HUES64 (cell line): ENCODE results near the gene DDX50.
"Not testable (repeated sequence)": the region's sequence is repeated elsewhere in the genome, so short reads cannot be mapped to it uniquely, and the experiment has no call there.

Experiments used
- H3K27ac ChIP-seq: 2 replicates; pipeline ENCODE4 v1.7.0; 2013; ENCODE audit warnings: low read depth, low read length, inconsistent platforms
- H3K27me3 ChIP-seq: 2 replicates; pipeline ENCODE4 v1.6.1; 2013; ENCODE audit warnings: mild to moderate bottlenecking, low read length; ENCODE audit not compliant: insufficient read depth
- H3K36me3 ChIP-seq: 2 replicates; pipeline ENCODE4 v1.6.1; 2013; ENCODE audit warnings: mild to moderate bottlenecking, low read length; ENCODE audit not compliant: insufficient read depth
- H3K4me1 ChIP-seq: 2 replicates; pipeline ENCODE4 v1.6.1; 2013; ENCODE audit warnings: mild to moderate bottlenecking, low read length, moderate library complexity; ENCODE audit not compliant: insufficient read depth
- H3K4me3 ChIP-seq: 2 replicates; pipeline ENCODE4 v1.5.1; 2013; ENCODE audit warnings: mild to moderate bottlenecking, low read length, moderate library complexity
- H3K9ac ChIP-seq: 2 replicates; pipeline ENCODE4 v1.6.1; 2013; ENCODE audit warnings: mild to moderate bottlenecking, low read depth, low read length
- H3K9me3 ChIP-seq: 2 replicates; pipeline ENCODE4 v1.6.1; 2013; ENCODE audit warnings: low read depth, low read length; ENCODE audit not compliant: insufficient read depth
- WGBS: fragments of 150-250, 120-280 bp; methylation state at CpG from one replicate; pipeline ENCODE4 v1.1.7; 2013; ENCODE audit warnings: missing lambda C conversion rate; 5-methylcytosine and 5-hydroxymethylcytosine counted together

The DDX50 gene

DNA sequence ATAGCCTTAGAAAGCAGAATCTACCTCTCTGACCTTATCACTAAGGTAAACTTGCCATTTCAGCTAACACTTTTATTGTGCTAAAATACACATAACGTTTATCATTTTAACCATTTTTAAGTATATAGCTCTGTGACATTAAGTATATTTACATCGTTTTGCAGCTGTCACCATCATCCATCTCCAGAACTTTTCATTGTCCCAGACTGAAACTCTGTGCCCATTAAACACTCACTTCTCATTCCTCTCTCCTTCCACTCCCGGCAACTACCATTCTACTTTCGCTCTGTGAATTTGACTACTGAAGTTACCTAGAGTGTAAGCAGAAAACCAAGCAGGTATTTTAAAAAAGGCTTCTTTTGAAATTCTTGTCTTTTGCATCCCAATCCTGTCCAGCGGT, 1.3 kb downstream of the DDX50 start:
- WGBS = 94% methylated on average over 5 of the region's 5 CpGs
- Histone ChIP-seq H3K4me3 (peak overlapping the region; percentile 76), H3K4me1 (peaks cover 10% of the 10 kb centered on the region; the same call in 1 of the 2 replicates), H3K27ac (no peak overlapping the region), H3K9me3 (no peaks in the 10 kb centered on the region), H3K9ac (peak overlapping the region; percentile 97; the same call in 1 of the 2 replicates), H3K27me3 (no peaks in the 10 kb centered on the region), H3K36me3 (peaks cover 16% of the 10 kb centered on the region)

DNA sequence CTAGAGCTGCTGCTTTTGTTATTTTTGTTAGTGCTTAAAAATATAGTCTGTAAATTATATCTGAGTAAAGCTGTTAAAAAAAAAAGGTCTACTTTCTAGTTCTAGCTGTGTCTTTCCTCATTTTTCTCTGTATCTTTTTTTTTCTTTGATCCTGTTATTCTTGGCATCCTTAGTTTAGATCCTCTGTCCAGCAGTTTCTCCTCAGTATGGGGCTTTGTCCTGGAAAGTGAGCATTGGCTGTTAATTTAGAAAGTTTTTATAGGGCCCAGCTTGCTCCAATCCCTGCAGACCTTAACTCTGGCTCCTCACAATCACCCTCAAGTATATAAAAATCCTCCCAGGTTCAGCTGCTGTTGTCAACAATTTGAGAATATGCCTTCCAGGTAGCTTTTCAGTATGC, 23.5 kb downstream of the DDX50 start:
- Histone ChIP-seq H3K4me1 (no peaks in the 10 kb centered on the region), H3K9ac (no peak overlapping the region), H3K27ac (no peak overlapping the region), H3K9me3 (no peaks in the 10 kb centered on the region), H3K4me3 (no peak overlapping the region), H3K36me3 (peaks cover 52% of the 10 kb centered on the region), H3K27me3 (no peaks in the 10 kb centered on the region)

DNA sequence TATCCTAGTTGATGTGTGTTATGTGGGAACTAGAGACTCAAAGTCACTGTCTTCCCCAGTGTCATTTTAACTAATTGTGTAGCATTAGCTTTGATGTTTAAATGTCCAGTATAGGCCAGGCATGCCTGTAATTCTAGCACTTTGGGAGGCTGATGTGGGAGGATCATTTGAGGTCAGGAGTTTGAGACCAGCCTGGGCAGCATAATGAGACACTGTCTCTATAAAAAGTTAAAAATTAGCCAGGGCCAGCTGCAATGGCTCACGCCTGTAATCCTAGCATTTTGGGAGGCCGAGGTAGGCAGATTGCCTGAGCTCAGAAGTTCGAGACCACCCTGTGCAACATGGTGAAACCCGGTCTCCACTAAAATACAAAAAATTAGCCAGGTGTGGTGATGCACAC, 24.4 kb downstream of the DDX50 start:
- no peak overlapping the region for H3K9ac ChIP-seq
- no peaks in the 10 kb centered on the region for H3K27me3 ChIP-seq
- no peaks in the 10 kb centered on the region for H3K9me3 ChIP-seq
- WGBS = 97% methylated on average over 4 of the region's 4 CpGs
- no peak overlapping the region for H3K27ac ChIP-seq
- peaks cover 49% of the 10 kb centered on the region for H3K36me3 ChIP-seq
- H3K4me3 ChIP-seq = no peak overlapping the region
- no peaks in the 10 kb centered on the region for H3K4me1 ChIP-seq

GRCh38 chr10:68929157-68929556, 28.0 kb downstream of the DDX50 start:
- H3K36me3 ChIP-seq = peaks cover 53% of the 10 kb centered on the region
- not testable (repeated sequence) for H3K27me3 ChIP-seq, H3K4me3 ChIP-seq, H3K9me3 ChIP-seq, H3K27ac ChIP-seq, H3K9ac ChIP-seq, H3K4me1 ChIP-seq
- 98% methylated on average over 2 of the region's 2 CpGs for WGBS

DNA sequence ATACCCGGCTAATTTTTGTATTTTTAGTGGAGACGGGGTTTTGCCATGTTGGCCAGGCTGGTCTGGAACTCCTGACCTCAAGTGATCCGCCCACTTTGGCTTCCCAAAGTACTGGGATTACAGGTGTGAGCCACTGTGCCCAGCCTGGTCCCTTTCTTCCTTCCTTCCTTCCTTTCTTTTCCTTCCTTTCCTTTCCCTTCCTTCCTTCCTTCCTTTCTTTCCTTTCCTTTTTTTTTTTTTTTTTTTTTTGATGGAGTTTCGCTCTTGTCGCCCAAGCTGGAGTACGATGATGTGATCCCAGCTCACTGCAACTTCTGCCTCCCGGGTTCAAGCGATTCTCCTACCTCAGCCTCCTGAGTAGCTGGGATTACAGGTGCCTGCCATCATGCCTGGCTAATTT, 28.8 kb downstream of the DDX50 start:
- H3K4me1 ChIP-seq, H3K9ac ChIP-seq, H3K27me3 ChIP-seq, H3K4me3 ChIP-seq, H3K9me3 ChIP-seq, H3K27ac ChIP-seq: not testable (repeated sequence)
- 95% methylated on average over 8 of the region's 8 CpGs for WGBS
- peaks cover 57% of the 10 kb centered on the region for H3K36me3 ChIP-seq

DNA sequence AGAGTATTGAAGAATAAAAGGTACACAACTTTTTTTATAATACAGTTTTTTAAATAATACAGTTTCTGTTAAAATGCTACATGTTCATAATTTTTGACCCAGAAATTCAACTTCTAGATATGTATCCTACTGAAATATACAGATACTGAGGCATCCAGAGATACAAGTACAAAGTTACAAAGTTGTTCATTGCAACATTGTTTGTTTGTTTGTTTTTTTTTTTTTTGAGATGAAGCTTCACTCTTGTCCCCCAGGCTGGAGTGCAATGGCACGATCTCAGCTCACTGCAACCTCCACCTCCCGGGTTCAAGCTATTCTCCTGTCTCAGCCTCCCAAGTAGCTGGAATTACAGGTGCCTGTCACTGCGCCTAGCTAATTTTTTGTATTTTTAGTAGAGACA, 31.7 kb downstream of the DDX50 start:
- H3K9me3 ChIP-seq, H3K4me3 ChIP-seq, H3K9ac ChIP-seq, H3K4me1 ChIP-seq, H3K27ac ChIP-seq, H3K27me3 ChIP-seq: not testable (repeated sequence)
- 97% methylated on average over 3 of the region's 3 CpGs for WGBS
- H3K36me3 ChIP-seq = peaks cover 70% of the 10 kb centered on the region

- no peak overlapping the region for H3K4me3 ChIP-seq
- no peak overlapping the region for H3K9ac ChIP-seq
- no peaks in the 10 kb centered on the region for H3K4me1 ChIP-seq
- no peaks in the 10 kb centered on the region for H3K9me3 ChIP-seq
- H3K27me3 ChIP-seq = no peaks in the 10 kb centered on the region
- peaks cover 85% of the 10 kb centered on the region for H3K36me3 ChIP-seq
- H3K27ac ChIP-seq = no peak overlapping the region
These were observed 33.9 kb downstream of the DDX50 start for GRCh38 chr10:68934994-68935393.

DNA sequence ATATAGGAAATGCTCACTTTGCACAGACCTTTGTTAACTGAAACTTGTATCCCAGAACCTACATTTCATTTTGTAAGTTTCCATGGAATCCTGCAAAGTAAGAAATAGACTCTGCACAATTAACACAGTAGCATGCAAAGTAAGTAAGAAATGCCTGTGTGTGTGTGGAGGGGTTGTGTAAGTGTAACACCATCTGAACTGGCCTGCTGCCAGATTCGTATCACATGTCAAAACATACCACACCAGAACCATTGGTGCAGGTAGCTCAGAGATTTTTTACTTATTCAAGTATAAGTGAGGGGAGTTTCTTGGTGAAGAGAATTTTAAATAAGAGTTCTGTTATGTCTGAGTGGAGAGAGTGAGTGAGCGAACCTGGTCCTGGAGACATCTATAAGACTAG, 37.0 kb downstream of the DDX50 start:
- Histone ChIP-seq H3K36me3 (peaks cover 83% of the 10 kb centered on the region), H3K9me3 (no peaks in the 10 kb centered on the region), H3K4me1 (no peaks in the 10 kb centered on the region), H3K4me3 (no peak overlapping the region), H3K9ac (no peak overlapping the region), H3K27ac (no peak overlapping the region), H3K27me3 (no peaks in the 10 kb centered on the region)
- WGBS = 100% methylated on average over 1 of the region's 2 CpGs

DNA sequence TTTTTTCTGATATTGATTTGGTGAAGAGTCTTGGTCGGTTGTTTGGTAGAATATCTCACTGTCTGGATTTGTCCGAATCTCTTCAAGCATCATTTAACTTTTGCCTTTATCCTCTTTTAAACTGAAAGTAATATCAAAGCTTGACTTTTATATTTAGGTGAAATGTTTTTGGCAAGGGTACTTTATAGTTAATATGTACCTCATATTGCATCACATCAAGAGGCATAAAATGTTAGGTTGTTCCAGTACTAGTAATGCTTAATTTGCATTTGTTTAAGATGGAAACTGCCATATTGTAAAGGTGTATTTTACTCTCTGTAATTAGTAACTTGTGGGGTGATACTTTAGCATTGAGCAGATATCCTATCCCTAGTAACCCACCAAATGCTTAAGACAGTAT, 37.8 kb downstream of the DDX50 start:
- Histone ChIP-seq H3K27me3 (no peaks in the 10 kb centered on the region), H3K4me3 (no peak overlapping the region), H3K27ac (no peak overlapping the region), H3K36me3 (peaks cover 84% of the 10 kb centered on the region), H3K9me3 (no peaks in the 10 kb centered on the region), H3K9ac (no peak overlapping the region), H3K4me1 (no peaks in the 10 kb centered on the region)
- WGBS = no CpG with 5 or more reads among the region's 2 CpGs

GRCh38 chr10:68940917-68941316, 39.8 kb downstream of the DDX50 start:
- H3K9me3 ChIP-seq, H3K27me3 ChIP-seq, H3K27ac ChIP-seq, H3K9ac ChIP-seq, H3K4me1 ChIP-seq, H3K4me3 ChIP-seq: not testable (repeated sequence)
- peaks cover 83% of the 10 kb centered on the region for H3K36me3 ChIP-seq

DNA sequence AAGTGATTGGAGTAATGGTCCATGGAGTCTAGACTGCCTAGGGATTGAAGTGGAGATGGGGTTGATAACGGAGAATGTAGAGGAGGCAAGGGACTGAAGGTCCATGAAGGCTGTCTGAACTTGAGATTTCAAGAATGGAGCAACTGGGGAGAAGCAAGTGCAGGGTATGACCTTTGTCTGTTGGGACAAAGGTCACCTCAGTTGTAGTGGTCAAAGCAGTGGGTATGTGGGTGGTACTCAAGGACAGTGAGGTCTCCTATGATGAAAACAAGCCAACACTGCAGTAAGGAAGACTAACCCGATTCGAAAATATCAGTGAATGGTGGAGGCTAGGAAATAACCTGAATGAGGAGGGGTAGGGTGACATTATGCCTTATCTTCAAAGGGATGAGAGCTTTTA, 49.5 kb downstream of the DDX50 start:
- 95% methylated on average over 3 of the region's 3 CpGs for WGBS
- no peaks in the 10 kb centered on the region for H3K4me1 ChIP-seq
- no peaks in the 10 kb centered on the region for H3K27me3 ChIP-seq
- no peak overlapping the region for H3K9ac ChIP-seq
- H3K27ac ChIP-seq = no peak overlapping the region
- peaks cover 34% of the 10 kb centered on the region for H3K36me3 ChIP-seq
- no peak overlapping the region for H3K4me3 ChIP-seq
- no peaks in the 10 kb centered on the region for H3K9me3 ChIP-seq

GRCh38 chr10:68954904-68955303, 53.8 kb downstream of the DDX50 start:
- Histone ChIP-seq H3K4me3 (peak overlapping the region; percentile 69; the same call in 1 of the 2 replicates), H3K4me1 (peaks cover 6% of the 10 kb centered on the region; the same call in 1 of the 2 replicates), H3K36me3 (peaks cover 13% of the 10 kb centered on the region), H3K27ac (no peak overlapping the region), H3K9me3 (no peaks in the 10 kb centered on the region), H3K27me3 (no peaks in the 10 kb centered on the region), H3K9ac (no peak overlapping the region)
- WGBS = 90% methylated on average over 11 of the region's 12 CpGs
